ENCODE measurements around the gene HTR4.

Gene HTR4

DNA sequence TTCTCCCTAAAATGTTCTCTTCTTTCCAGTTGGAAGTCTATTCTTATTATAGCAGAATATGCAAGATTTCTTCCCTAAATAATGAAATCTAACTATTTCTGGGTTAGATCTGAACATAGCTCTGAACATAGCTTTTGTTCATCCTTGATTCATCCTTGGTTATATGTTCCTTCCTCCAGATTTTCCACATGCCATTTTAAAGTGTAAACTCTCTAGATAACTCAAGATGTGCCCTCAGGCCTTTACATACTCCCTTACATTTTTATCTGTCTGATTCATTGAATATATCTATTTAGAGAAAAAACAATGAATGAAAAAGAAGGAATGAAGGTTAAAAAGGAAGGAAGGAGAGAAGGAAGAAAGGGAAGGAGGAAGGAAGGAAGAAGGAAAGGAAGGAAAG lies 169.7 kb downstream of the HTR4 start:
- TF ChIP-seq, protein P1, sequence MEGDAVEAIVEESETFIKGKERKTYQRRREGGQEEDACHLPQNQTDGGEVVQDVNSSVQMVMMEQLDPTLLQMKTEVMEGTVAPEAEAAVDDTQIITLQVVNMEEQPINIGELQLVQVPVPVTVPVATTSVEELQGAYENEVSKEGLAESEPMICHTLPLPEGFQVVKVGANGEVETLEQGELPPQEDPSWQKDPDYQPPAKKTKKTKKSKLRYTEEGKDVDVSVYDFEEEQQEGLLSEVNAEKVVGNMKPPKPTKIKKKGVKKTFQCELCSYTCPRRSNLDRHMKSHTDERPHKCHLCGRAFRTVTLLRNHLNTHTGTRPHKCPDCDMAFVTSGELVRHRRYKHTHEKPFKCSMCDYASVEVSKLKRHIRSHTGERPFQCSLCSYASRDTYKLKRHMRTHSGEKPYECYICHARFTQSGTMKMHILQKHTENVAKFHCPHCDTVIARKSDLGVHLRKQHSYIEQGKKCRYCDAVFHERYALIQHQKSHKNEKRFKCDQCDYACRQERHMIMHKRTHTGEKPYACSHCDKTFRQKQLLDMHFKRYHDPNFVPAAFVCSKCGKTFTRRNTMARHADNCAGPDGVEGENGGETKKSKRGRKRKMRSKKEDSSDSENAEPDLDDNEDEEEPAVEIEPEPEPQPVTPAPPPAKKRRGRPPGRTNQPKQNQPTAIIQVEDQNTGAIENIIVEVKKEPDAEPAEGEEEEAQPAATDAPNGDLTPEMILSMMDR (IDR thresholded peaks at IDR 0.05; ENCODE audit: borderline replicate concordance, insufficient read depth, low read depth, low read length), result no peak
- H3K4me3 ChIP-seq (ENCODE audit: low read depth, low read length), result no peak overlapping the region

DNA sequence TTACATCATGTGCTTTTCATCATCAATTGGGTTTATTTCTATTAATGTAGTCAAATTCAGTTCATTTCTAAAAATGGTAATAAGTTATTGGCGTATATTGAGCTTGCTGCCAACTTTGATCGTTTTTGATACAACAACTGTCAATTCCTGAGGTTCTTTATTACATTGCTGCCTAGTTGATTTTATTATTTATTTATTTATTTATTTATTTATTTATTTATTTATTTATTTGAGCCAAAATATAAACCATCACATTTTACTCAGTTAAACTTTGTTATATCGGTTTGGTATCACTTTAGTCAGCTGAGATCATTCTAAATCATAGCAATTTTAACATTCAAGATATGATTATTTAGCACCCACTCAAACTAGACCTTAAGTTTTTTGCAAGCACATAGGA lies 170.6 kb downstream of the HTR4 start:
- TF ChIP-seq, protein P1 (IDR thresholded peaks at IDR 0.05; ENCODE audit: borderline replicate concordance, insufficient read depth, low read depth, low read length), result no peak
- no peak overlapping the region for H3K4me3 ChIP-seq (ENCODE audit: low read depth, low read length)

DNA sequence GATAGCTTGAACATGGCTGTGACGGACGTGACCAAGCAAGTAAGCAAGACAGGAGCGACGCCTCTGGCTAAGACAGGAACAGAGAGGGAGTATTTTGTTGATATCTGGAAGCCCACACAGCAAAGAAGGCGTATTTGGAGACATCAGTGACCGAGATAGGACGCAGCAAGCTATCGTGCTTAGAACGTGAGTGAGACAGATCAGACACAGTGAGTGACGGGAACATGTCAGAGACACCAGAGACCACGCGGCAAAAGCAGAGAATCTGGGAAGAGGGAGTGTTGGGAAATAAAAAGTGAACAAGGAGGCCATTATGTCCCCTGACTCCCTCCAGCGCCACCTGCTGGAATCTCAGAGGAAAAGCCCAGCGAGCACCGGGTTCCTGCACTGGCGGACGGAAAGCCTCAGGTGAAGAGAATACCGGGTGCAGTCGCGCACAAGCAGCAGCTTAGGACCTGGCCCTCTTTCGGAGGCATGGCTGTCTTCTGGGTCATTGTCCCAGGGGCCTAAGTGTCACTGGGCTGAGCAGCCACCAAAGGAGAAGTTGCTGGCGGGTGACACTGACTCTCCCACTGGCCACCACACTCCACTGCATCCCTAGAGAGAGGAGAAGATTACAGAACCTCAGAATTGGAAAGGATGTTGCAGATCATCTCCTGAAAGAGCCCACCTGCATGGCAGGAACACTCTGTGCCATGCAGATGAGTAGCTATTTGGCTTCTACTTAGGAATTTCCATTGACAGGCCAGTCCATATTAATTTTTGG lies 171.4 kb downstream of the HTR4 start:
- TF ChIP-seq, protein P1 (IDR thresholded peaks at IDR 0.05; ENCODE audit: borderline replicate concordance, insufficient read depth, low read depth, low read length), result peak; percentile 84
- H3K4me3 ChIP-seq (ENCODE audit: low read depth, low read length), result no peak overlapping the region

DNA sequence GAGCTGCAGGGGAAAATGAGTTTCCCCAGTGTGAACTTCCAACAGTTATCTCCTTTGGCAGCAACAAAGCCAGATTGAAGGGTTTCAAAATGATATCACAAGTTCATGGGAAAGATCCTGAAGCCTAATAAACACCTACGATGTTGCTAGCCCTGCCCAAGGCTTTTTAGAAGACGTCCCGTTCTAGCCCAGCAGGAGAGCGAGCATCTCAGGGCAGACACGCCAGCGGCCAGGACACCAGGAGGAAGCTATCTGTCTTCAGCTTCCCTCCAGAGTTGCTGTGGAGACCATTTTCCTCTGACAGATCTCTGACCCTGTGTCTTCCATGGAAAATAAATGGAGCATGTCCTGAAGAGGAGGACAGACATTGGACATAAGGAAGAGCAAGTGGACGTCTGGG lies 172.1 kb downstream of the HTR4 start:
- TF ChIP-seq, protein P1 (IDR thresholded peaks at IDR 0.05; ENCODE audit: borderline replicate concordance, insufficient read depth, low read depth, low read length), result no peak
- H3K4me3 ChIP-seq (ENCODE audit: low read depth, low read length), result no peak overlapping the region

DNA sequence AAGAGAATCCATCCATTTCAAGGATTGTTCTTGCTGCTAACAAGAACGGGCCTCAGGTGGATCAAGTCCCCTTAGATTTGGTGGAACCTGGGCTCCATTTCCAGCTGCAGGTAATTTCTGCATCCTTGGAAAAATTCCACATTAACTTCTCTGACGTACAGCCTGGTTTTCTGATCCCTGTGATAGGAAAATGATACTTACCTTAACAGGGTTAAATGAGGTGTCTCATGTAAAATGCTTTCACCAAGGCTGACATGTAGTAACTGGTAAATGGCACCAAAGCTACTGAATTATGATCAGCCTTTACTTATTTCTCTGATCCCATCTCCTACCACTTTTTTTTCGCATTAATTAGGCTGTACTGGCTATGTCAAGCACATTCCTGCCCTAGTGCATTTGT lies 176.9 kb downstream of the HTR4 start:
- TF ChIP-seq, protein P1 (IDR thresholded peaks at IDR 0.05; ENCODE audit: borderline replicate concordance, insufficient read depth, low read depth, low read length), result no peak
- H3K4me3 ChIP-seq (ENCODE audit: low read depth, low read length), result no peak overlapping the region

DNA sequence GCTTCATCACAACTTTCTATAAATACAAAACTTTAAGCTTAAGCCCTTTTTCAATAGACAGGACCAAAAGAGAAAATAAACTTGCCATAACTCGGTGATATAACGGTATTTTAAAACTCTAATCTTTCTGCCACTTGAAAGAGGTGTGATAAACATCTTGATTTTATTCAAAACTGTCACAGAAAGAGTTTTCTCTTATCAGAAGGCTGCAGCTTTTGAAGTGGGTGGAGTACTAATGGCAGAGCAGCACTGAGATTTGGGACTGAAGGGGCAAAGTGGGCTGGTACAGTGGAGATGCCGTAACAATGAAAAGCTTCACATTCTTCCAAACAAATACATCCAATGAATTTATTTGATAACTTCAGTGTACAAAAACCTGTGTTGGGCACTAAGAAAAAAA lies 178.0 kb downstream of the HTR4 start:
- TF ChIP-seq, protein P1 (IDR thresholded peaks at IDR 0.05; ENCODE audit: borderline replicate concordance, insufficient read depth, low read depth, low read length), result no peak

DNA sequence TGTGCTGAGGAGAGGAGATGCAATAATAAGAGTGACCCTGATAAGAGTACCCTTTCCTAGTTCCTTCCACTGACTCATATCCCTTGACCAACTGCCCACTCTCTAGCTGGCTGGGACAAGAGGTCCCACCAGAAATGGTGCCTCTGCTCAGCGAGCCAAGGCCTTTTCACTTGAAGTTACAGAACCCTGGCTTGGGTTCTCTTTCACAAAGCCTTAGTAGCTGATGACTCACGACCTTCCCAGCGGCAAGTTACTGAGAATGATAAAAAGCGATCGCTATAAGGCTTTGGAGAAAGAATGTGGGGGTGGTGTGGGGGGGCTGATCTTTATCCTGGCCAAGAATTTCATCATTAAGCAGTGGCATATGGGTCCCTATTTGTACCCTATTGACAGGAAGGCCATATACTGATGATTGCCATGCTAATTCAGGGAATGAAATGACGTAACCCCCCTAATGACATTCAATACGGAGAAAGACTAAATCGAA lies 180.3 kb downstream of the HTR4 start:
- H3K4me3 ChIP-seq (ENCODE audit: low read depth, low read length), result no peak overlapping the region
- TF ChIP-seq, protein P1 (IDR thresholded peaks at IDR 0.05; ENCODE audit: borderline replicate concordance, insufficient read depth, low read depth, low read length), result no peak

More for the DNA sequence above, 178.0 kb downstream of the HTR4 start:
- no peak overlapping the region for H3K4me3 ChIP-seq (ENCODE audit: low read depth, low read length)

Data from GM12875 (cell line).